Subcutaneous adipose tissue (tissue), 4 donors: ENCODE data around the gene LTBP1. TPM values are rescaled to one million over a fixed set of nuclear protein-coding genes. Genes with fewer than 3 reads are reported as not detected.

ENCODE experiments used
- CTCF ChIP-seq: fragments of 450-650 bp; IDR thresholded peaks from one replicate; pipeline ENCODE4 v1.5.1; 2016; ENCODE audit warnings: low read depth, mild to moderate bottlenecking, control low read depth, antibody characterized with exemption, moderate library complexity
- total RNA-seq, 4 donors: library from RNA; depleted of rRNA; stranded (reverse); fragments of >200 nt; gene quantifications; one replicate each; pipeline ENCODE4 v1.1.0, GENCODE V29; 2016

The LTBP1 gene
- total RNA-seq, 4 donors from 2014 or later, result 11.0 to 15.5 (median 12.7) TPM

GRCh38 chr2:33369191-33369590, 422.4 kb downstream of the LTBP1 start:
- TF ChIP-seq CTCF, result no peak

GRCh38 chr2:33370636-33371265, 424.0 kb downstream of the LTBP1 start:
- TF ChIP-seq CTCF, result no peak

- no peak for TF ChIP-seq CTCF
Observed at GRCh38 chr2:33371304-33372090, 424.7 kb downstream of the LTBP1 start.

GRCh38 chr2:33372940-33373553, 426.3 kb downstream of the LTBP1 start:
- no peak for TF ChIP-seq CTCF

- TF ChIP-seq CTCF, result no peak
Observed at GRCh38 chr2:33373986-33374385, 427.2 kb downstream of the LTBP1 start.

- TF ChIP-seq CTCF, result no peak
Observed at GRCh38 chr2:33375054-33375453, 428.3 kb downstream of the LTBP1 start.

- no peak for TF ChIP-seq CTCF
Observed at GRCh38 chr2:33377048-33377447, 430.3 kb downstream of the LTBP1 start.
